HG02938 (cell line): ENCODE results near the gene FES.
"Not testable (repeated sequence)": the region's sequence is repeated elsewhere in the genome, so short reads cannot be mapped to it uniquely, and the experiment has no call there.

Experiments used
- ATAC-seq: cut with Tn5 transposase; IDR thresholded peaks from one replicate; pipeline ENCODE4 v1.9.1; 2021; ENCODE audit warnings: mild to moderate bottlenecking, moderate library complexity; ENCODE audit not compliant: unreplicated experiment

The FES gene

GRCh38 chr15:90907838-90908507 lies 23.7 kb downstream of the FES start:
- no peak for ATAC-seq

DNA sequence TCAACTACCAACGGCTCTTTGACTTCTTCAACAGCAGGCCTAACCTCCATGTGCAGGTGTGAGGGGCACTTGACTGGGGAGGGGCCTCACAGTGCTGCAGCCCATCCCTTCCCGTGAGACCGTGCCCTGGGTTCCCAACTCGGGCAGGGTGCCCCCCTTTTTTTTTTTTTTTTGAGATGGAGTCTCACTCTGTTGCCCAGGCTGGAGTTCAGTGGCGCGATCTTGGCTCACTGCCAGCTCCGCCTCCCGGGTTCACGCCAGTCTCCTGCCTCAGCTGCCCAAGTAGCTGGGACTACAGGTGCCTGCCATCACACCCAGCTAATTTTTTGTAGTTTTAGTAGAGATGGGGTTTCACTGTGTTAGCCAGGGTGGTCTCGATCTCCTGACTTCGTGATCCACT lies 25.1 kb downstream of the FES start:
- ATAC-seq: not testable (repeated sequence)

DNA sequence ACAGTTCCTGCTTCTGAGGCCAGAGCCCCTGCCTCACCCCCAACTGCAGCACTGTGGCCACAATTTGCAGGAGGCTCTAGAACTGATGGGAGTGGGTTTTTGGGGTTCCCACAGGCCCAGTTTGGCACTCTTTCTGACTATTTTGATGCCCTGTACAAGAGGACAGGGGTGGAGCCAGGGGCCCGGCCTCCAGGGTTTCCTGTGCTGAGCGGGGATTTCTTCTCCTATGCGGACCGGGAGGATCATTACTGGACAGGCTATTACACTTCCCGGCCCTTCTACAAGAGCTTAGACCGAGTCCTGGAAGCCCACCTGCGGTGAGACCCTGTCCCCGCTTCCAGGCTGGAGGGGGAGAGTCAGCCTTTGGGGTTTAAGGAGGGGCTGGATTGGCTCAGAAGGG lies 25.7 kb downstream of the FES start:
- ATAC-seq: no peak

DNA sequence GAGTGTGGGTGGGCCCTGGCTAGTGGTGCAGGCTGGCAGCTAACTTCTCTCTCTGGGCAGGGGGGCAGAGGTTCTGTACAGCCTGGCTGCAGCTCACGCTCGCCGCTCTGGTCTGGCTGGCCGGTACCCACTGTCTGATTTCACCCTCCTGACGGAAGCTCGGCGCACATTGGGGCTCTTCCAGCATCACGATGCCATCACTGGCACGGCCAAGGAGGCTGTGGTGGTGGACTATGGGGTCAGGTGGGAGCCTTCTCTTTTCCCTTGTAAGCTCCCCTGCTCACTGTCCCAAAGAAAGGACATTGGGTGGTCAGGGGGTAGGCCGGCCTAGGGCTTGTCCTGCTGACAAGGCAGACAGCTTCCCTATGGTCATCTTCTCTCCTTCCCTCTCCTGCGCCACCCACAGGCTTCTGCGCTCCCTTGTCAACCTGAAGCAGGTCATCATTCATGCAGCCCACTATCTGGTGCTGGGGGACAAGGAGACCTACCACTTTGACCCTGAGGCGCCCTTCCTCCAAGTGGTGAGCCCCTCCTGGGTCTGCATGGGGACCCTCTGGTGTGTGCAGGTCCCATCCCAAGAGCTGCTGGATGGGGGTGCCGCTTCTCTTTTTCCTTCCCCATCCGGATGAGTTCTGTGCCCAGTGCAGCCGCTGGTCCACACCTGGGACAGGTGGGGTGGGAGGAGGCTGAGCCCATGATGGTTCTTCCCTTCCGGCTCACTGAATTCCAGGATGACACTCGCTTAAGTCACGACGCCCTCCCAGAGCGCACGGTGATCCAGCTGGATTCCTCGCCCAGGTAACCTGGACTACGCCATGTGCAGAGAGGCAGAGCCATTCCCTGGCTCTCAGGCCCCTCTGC lies 26.4 kb downstream of the FES start:
- ATAC-seq: no peak

DNA sequence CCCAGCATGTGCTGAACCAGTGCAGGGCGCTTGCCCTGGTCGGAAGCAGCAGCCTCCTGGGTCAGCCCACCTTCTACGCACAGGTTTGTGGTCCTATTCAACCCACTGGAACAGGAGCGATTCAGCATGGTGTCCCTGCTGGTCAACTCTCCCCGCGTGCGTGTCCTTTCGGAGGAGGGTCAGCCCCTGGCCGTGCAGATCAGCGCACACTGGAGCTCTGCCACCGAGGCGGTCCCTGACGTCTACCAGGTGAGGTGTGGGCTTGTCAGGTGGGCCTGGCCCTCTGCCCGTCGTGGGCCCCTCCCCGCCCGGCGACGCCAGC lies 27.0 kb downstream of the FES start:
- no peak for ATAC-seq

GRCh38 chr15:90911906-90912769 lies 27.8 kb downstream of the FES start:
- ATAC-seq: no peak

GRCh38 chr15:90912770-90913075 lies 28.4 kb downstream of the FES start:
- ATAC-seq: no peak

DNA sequence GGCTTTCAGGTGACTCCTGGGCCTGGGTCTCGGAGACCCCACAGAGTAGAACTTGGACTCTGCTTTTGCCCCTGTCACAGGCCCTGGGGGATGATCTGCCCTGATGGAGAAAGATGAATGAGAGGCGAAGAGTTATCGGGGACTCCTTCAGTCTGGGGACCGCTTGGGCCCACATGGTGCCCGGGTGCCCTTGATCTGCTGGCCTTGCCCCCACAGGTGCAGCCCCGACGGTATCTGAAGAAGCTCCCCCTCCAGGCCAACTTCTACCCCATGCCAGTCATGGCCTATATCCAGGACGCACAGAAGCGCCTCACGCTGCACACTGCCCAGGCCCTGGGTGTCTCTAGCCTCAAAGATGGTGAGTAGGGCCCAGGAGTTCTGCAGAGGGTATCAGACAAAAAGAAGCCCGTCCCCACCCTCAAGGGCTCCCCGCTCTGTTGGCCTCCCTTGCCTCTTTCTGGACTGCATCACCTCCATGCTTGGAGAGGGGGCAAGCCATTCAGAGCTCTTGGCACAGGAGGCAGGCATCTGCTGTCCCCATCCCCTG lies 29.2 kb downstream of the FES start:
- no peak for ATAC-seq

- no peak for ATAC-seq
Observed at GRCh38 chr15:90914305-90915080, 30.2 kb downstream of the FES start.

- ATAC-seq: no peak
Observed at GRCh38 chr15:90915216-90915807, 31.0 kb downstream of the FES start.

GRCh38 chr15:90915808-90916440 lies 31.6 kb downstream of the FES start:
- no peak for ATAC-seq

GRCh38 chr15:90916461-90916860 lies 32.2 kb downstream of the FES start:
- no peak for ATAC-seq

GRCh38 chr15:90917569-90917968 lies 33.3 kb downstream of the FES start:
- ATAC-seq: no peak

DNA sequence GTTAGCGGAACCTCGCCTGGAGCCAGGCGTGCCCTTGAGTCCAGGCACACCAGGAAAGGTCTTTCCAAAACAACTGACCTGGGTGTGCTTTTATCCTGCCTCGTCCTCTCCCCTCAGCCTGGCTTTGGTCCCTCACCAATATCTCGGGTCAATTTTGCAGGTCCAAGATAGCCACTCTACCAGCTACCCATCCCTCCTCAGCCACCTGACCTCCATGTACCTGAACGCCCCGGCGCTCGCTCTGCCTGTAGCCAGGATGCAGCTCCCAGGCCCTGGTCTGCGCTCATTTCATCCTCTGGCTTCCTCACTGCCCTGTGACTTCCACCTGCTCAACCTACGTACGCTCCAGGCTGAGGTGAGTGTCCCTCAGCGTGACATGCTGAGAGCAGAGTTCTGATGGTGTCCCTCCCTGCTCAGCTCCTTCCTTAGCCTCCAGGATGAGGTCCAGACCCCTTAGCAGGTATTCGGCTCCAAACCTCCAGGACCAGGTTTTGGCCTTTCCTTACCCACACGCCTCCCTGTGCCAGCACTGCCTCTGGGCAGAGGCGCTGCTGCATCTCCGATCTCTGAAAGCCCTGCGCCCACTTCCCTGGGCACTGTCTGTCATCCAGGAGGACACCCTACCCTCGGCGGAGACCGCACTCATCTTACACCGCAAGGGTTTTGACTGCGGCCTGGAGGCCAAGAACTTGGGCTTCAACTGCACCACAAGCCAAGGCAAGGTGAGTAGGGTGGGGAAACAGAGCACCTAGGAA lies 33.9 kb downstream of the FES start:
- ATAC-seq: no peak

DNA sequence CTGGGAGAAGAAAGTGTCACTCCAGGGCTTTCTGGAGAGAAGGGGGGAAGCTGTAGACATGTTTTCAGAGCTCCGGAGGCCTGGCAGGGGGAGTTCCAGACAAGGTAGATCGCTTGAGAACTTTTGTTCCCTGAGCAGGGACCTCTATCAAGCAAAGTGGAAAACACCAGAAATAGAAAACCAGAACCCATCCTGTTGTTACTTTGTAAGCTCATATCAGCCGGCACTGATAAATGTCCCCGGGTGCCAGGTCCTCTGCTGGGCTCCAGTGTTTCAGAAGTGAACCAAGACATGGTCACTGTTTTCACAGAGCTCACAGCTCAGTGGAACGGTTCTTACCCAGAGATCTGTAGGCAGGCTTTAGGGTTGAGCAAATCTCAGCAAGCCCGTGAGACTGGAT lies 34.5 kb downstream of the FES start:
- ATAC-seq: no peak

- ATAC-seq: no peak
Observed at GRCh38 chr15:90921887-90922286, 37.6 kb downstream of the FES start.

GRCh38 chr15:90922712-90923322 lies 38.5 kb downstream of the FES start:
- peak; percentile 93 for ATAC-seq

- ATAC-seq: no peak
Observed at GRCh38 chr15:90924375-90924774, 40.1 kb downstream of the FES start.

GRCh38 chr15:90926766-90927165 lies 42.5 kb downstream of the FES start:
- not testable (repeated sequence) for ATAC-seq
